GM23338 (cell line): ENCODE data around the gene CEACAM21. TPM values are rescaled to one million over a fixed set of nuclear protein-coding genes. Genes with fewer than 3 reads are reported as not detected.
A peak's percentile ranks its signal among the peaks of the same experiment; 100 is the strongest.

Source experiments
- ATAC-seq: fragments of 200-7000 bp; cut with Tn5 transposase; 3 replicates; pipeline ENCODE4 v1.9.1; 2020
- DNase-seq: peaks from one replicate; pipeline ENCODE4 v3.0.0-alpha.2; 2015; ENCODE audit warnings: low spot score
- H2AFZ ChIP-seq: fragments of 200-600 bp; sonication (generic); 2 replicates; pipeline ENCODE4 v1.8.0; 2016; ENCODE audit warnings: antibody characterized with exemption, mild to moderate bottlenecking, moderate library complexity
- H3F3A ChIP-seq: fragments of 200-600 bp; sonication (generic); replicated peaks from 2 replicates; pipeline ENCODE4 v1.8.0; 2017; ENCODE audit warnings: antibody characterized with exemption, mixed run types, low read depth
- H3K27ac ChIP-seq: fragments of 200-600 bp; sonication (generic); 2 replicates; pipeline ENCODE4 v1.6.1; 2016; ENCODE audit warnings: low read depth
- H3K27me3 ChIP-seq: fragments of 200-600 bp; sonication (generic); 2 replicates; pipeline ENCODE4 v1.8.0; 2016; ENCODE audit warnings: mild to moderate bottlenecking, mixed run types, moderate library complexity; ENCODE audit not compliant: insufficient read depth
- H3K36me3 ChIP-seq: fragments of 200-600 bp; sonication (generic); 2 replicates; pipeline ENCODE4 v1.8.0; 2016; ENCODE audit warnings: mild to moderate bottlenecking; ENCODE audit not compliant: insufficient read depth
- H3K4me1 ChIP-seq: fragments of 200-600 bp; sonication (generic); 2 replicates; pipeline ENCODE4 v1.8.0; 2016; ENCODE audit warnings: mild to moderate bottlenecking, moderate library complexity; ENCODE audit not compliant: insufficient read depth
- H3K4me2 ChIP-seq: fragments of 200-600 bp; sonication (generic); 2 replicates; pipeline ENCODE4 v1.7.1; 2017; ENCODE audit warnings: mixed run types
- H3K4me3 ChIP-seq: fragments of 200-600 bp; sonication (generic); 2 replicates; pipeline ENCODE4 v1.6.1; 2016; ENCODE audit warnings: mixed run types
- H3K79me2 ChIP-seq: fragments of 200-600 bp; sonication (generic); replicated peaks from 2 replicates; pipeline ENCODE4 v1.8.0; 2017; ENCODE audit warnings: mild to moderate bottlenecking; ENCODE audit not compliant: insufficient read depth
- H3K9me2 ChIP-seq: fragments of 200-600 bp; sonication (generic); 2 replicates; pipeline ENCODE4 v1.8.0; 2017; ENCODE audit not compliant: insufficient read depth
- H4K20me1 ChIP-seq: fragments of 200-600 bp; sonication (generic); replicated peaks from 2 replicates; pipeline ENCODE4 v1.8.0; 2017; ENCODE audit warnings: mild to moderate bottlenecking; ENCODE audit not compliant: insufficient read depth
- H3K27ac Mint-ChIP-seq: 2 replicates; pipeline ENCODE4 v1.8.0; 2020; ENCODE audit warnings: inconsistent platforms, mild to moderate bottlenecking, moderate library complexity, mixed read lengths
- H3K27me3 Mint-ChIP-seq: 3 replicates; pipeline ENCODE4 v1.8.0; 2022; ENCODE audit warnings: low read depth, mild to moderate bottlenecking, moderate library complexity, mixed read lengths, inconsistent platforms; ENCODE audit not compliant: insufficient read depth, poor library complexity
- H3K36me3 Mint-ChIP-seq: 3 replicates; pipeline ENCODE4 v1.8.0; 2021; ENCODE audit warnings: low read depth, mild to moderate bottlenecking, inconsistent platforms, moderate library complexity, mixed read lengths
- H3K4me1 Mint-ChIP-seq: 3 replicates; pipeline ENCODE4 v1.8.0; 2020; ENCODE audit warnings: mild to moderate bottlenecking, inconsistent platforms, mixed read lengths
- H3K4me3 Mint-ChIP-seq: 3 replicates; pipeline ENCODE4 v1.8.0; 2021; ENCODE audit warnings: moderate library complexity, mild to moderate bottlenecking, inconsistent platforms, mixed read lengths
- H3K9me3 Mint-ChIP-seq: 3 replicates; pipeline ENCODE4 v1.8.0; 2020; ENCODE audit warnings: moderate library complexity, mild to moderate bottlenecking, inconsistent platforms, mixed read lengths
- CREB1 ChIP-seq: fragments of 250-450 bp; sonication (Bioruptor Pico); IDR thresholded peaks from 2 replicates; pipeline ENCODE4 v1.5.0; 2020; ENCODE audit warnings: low read depth, mild to moderate bottlenecking, moderate library complexity
- CTCF ChIP-seq, 2 experiments: fragments of 200-600 bp in 1 of 2; sonication (generic) in 1 of 2; conservative IDR thresholded peaks; 2 replicates each; pipeline versions ENCODE4 v1.5.1 to v1.6.1; 2016 to 2017; ENCODE audit warnings: antibody characterized with exemption in 2 of 2, low read depth in 2 of 2, mild to moderate bottlenecking in 2 of 2, moderate library complexity in 1 of 2
- ETS1 ChIP-seq: IDR thresholded peaks from 2 replicates; pipeline ENCODE4 v1.6.1; 2016; ENCODE audit warnings: antibody characterized with exemption
- EZH2phosphoT487 ChIP-seq: fragments of 200-600 bp; sonication (generic); IDR thresholded peaks from one replicate; pipeline ENCODE4 v1.8.1; 2018; ENCODE audit warnings: antibody characterized with exemption; ENCODE audit not compliant: unreplicated experiment
- JUNB ChIP-seq: IDR thresholded peaks from one replicate; pipeline ENCODE4 v1.6.1; 2016; ENCODE audit warnings: antibody characterized with exemption; ENCODE audit not compliant: unreplicated experiment
- NANOG ChIP-seq: IDR thresholded peaks from 2 replicates; pipeline ENCODE4 v1.6.1; 2016; ENCODE audit warnings: antibody characterized with exemption, borderline replicate concordance
- POLR2AphosphoS5 ChIP-seq: IDR thresholded peaks from 2 replicates; pipeline ENCODE4 v1.6.1; 2016; ENCODE audit warnings: antibody characterized with exemption, low read depth
- REST ChIP-seq: IDR thresholded peaks from one replicate; pipeline ENCODE4 v1.6.1; 2018; ENCODE audit warnings: antibody characterized with exemption; ENCODE audit not compliant: unreplicated experiment
- STAT1 ChIP-seq: IDR thresholded peaks from one replicate; pipeline ENCODE4 v1.6.1; 2016; ENCODE audit warnings: antibody characterized with exemption; ENCODE audit not compliant: unreplicated experiment
- ZNF114 ChIP-seq: fragments of 250-450 bp; sonication (Bioruptor Pico); IDR thresholded peaks from 2 replicates; pipeline ENCODE4 v1.5.0; 2020; ENCODE audit warnings: mild to moderate bottlenecking, moderate library complexity
- ZNF331 ChIP-seq: fragments of 250-450 bp; sonication (Bioruptor Pico); IDR thresholded peaks from 2 replicates; pipeline ENCODE4 v1.5.0; 2020; ENCODE audit warnings: low read depth, mild to moderate bottlenecking, moderate library complexity
- polyA plus RNA-seq: library from polyadenylated mRNA; unstranded; fragments of >200 nt; fragmentation: Nextera tagmentation; extraction: Ambion mirVana; gene quantifications from 2 replicates; pipeline ENCODE4 v1.2.1, GENCODE V29; 2016
- total RNA-seq: library from RNA; depleted of rRNA; stranded (reverse); fragments of >200 nt; shearing (Covaris generic); gene quantifications from 2 replicates; pipeline ENCODE4 v1.2.3, GENCODE V29; 2014

Gene CEACAM21
- total and polyA plus RNA-seq, 2 experiments from 2014 or later: not detected

- TF ChIP-seq REST (no peak), STAT1 (no peak)
Observed at GRCh38 chr19:41530761-41531301, 45.1 kb upstream of the CEACAM21 start (continued).

GRCh38 chr19:41531438-41532311 is 44.3 kb upstream of the CEACAM21 start:
- H3K79me2 ChIP-seq: no peaks in the 10 kb centered on the region
- peaks cover 10% of the 10 kb centered on the region for H3K4me1 Mint-ChIP-seq
- no peaks in the 10 kb centered on the region for H3K36me3 Mint-ChIP-seq
- H3K9me2 ChIP-seq: peaks cover 17% of the 10 kb centered on the region
- ATAC-seq (no peak; the same call in 2 of the 3 replicates), DNase-seq (no peak)
- no peak overlapping the region for H3K4me3 ChIP-seq
- no peaks in the 10 kb centered on the region for H3K4me1 ChIP-seq
- no peak overlapping the region for H3K27ac ChIP-seq
- H3K4me2 ChIP-seq: no peak overlapping the region
- no peaks in the 10 kb centered on the region for H3F3A ChIP-seq
- H3K9me3 Mint-ChIP-seq: peaks cover 8% of the 10 kb centered on the region; the same call in 1 of the 3 replicates
- no peak overlapping the region for H3K27ac Mint-ChIP-seq
- no peaks in the 10 kb centered on the region for H3K36me3 ChIP-seq
- H3K27me3 ChIP-seq: no peaks in the 10 kb centered on the region
- no peak overlapping the region for H3K4me3 Mint-ChIP-seq
- H2AFZ ChIP-seq: peak overlapping the region; percentile 26; the same call in 1 of the 2 replicates
- peaks cover 9% of the 10 kb centered on the region for H3K27me3 Mint-ChIP-seq
- H4K20me1 ChIP-seq: no peaks in the 10 kb centered on the region
- TF ChIP-seq CREB1 (CRISPR knock-in tag) (no peak), STAT1 (no peak), ETS1 (no peak), POLR2AphosphoS5 (no peak), JUNB (no peak), CTCF (conservative IDR thresholded peaks at IDR 0.05; ENCODE audit: low read depth in 2 of 2) (no peak), ZNF331 (CRISPR knock-in tag) (no peak), EZH2phosphoT487 (no peak), ZNF114 (no peak), NANOG (no peak)
